Gastrocnemius medialis (tissue), 4 donors: ENCODE measurements around the gene TWF1.

Experiments
- CTCF ChIP-seq, 5 experiments: fragments of 450-650 bp in 3 of 5; fragments of 200-600 bp in 2 of 5; sonication (generic) in 2 of 5; IDR thresholded peaks in 4 of 5; conservative IDR thresholded peaks in 1 of 5; 1 replicate in 4 of 5; 2 replicates in 1 of 5; pipeline ENCODE4 v1.5.1; 2016 to 2019; ENCODE audit warnings: antibody characterized with exemption in 5 of 5, mild to moderate bottlenecking in 3 of 5, moderate library complexity in 3 of 5
- POLR2A ChIP-seq, 2 donors: fragments of 450-650 bp; IDR thresholded peaks; one replicate each; pipeline ENCODE4 v1.6.1; 2017; ENCODE audit warnings: antibody characterized with exemption in 2 of 2, mild to moderate bottlenecking in 2 of 2, moderate library complexity in 2 of 2

- TF ChIP-seq CTCF (IDR thresholded peaks at IDR 0.05 in 4 of 5, conservative IDR thresholded peaks at IDR 0.05 in 1 of 5) (no peak), POLR2A (IDR thresholded peaks at IDR 0.05) (no peak)
Observed at GRCh38 chr12:43795716-43796280, 10.3 kb downstream of the TWF1 start.
